Stimulated activated naive CD8-positive, alpha-beta T cell treated with anti-CD3 and anti-CD28 coated beads, Interleukin-15, amount 100 ng/mL, for 72 hours (primary cell): ENCODE results near the gene PTPRD.

ENCODE experiments used
- ATAC-seq: fragments of 150-1000 bp; cut with Tn5 transposase; 2 replicates; pipeline ENCODE4 v1.10.0; 2021; ENCODE audit warnings: mild to moderate bottlenecking, moderate library complexity
- DNase-seq, 2 donors: peaks; one replicate each; pipeline ENCODE4 v3.0.0; 2021 to 2022
- H3K27ac Mint-ChIP-seq, 2 donors: one replicate each; pipeline ENCODE4 v1.8.0; 2022; ENCODE audit warnings: mild to moderate bottlenecking in 2 of 2, mixed read lengths in 2 of 2, moderate library complexity in 2 of 2
- H3K27me3 Mint-ChIP-seq: one replicate; pipeline ENCODE4 v1.8.0; 2022; ENCODE audit warnings: mixed read lengths
- H3K4me1 Mint-ChIP-seq: one replicate; pipeline ENCODE4 v1.8.0; 2022; ENCODE audit warnings: mild to moderate bottlenecking, mixed read lengths
- H3K4me3 Mint-ChIP-seq, 2 donors: one replicate each; pipeline ENCODE4 v1.8.0; 2022; ENCODE audit warnings: mild to moderate bottlenecking in 2 of 2, mixed read lengths in 2 of 2, moderate library complexity in 1 of 2
- H3K9me3 Mint-ChIP-seq, 2 donors: one replicate each; pipeline ENCODE4 v1.8.0; 2022; ENCODE audit warnings: mixed read lengths in 2 of 2

PTPRD gene

DNA sequence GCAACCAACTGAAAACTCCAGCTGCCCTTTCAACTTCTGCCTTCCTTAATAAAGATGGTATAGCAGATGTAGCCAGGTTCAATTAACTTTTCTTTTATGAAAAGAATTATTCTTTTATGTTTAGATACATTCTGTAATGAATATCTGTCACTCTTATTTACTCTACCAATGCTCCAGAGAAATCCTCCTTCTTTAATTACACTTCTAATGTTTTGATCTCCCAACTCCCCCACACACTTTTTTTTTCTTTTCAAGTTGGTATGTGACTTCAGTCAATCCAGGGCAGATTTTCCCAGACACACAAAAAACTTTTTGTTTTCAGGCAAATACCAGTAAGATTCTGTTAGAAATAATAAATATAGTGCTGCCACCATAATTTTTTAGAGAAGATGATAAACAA is 1813.2 kb downstream of the PTPRD start:
- no peak overlapping the region for H3K4me3 Mint-ChIP-seq
- no peak overlapping the region for H3K27ac Mint-ChIP-seq
- ATAC-seq (no peak), DNase-seq (no peak)
- H3K27me3 Mint-ChIP-seq, result no peaks in the 10 kb centered on the region
- H3K9me3 Mint-ChIP-seq, result no peaks in the 10 kb centered on the region
- no peaks in the 10 kb centered on the region for H3K4me1 Mint-ChIP-seq

GRCh38 chr9:8799206-8799605 is 1813.6 kb downstream of the PTPRD start:
- H3K4me1 Mint-ChIP-seq, result no peaks in the 10 kb centered on the region
- H3K27me3 Mint-ChIP-seq, result no peaks in the 10 kb centered on the region

DNA sequence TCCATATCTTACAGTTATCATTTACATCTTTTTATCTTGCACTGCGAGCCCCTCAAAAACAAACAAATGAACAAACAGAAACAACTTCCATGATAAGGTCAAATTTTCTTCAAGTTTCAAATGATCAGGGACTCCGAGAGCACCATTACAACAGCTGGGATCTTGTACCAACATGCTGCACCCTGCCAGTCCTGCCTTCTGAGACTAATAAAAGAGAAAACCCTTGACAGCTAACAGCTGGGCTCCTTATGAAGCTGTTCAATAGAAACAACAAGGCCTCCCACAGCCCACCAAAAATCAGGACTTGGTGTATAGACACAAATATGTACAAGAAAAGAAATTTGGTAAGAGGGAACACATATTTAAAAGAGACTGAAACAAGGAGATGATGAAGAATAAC is 1828.0 kb downstream of the PTPRD start:
- no peak for ATAC-seq

More at GRCh38 chr9:8799206-8799605, 1813.6 kb downstream of the PTPRD start:
- Mint-ChIP-seq H3K27ac (no peak overlapping the region), H3K4me3 (no peak overlapping the region), H3K9me3 (no peaks in the 10 kb centered on the region)
- no peak for DNase-seq
- ATAC-seq, result no peak

DNA sequence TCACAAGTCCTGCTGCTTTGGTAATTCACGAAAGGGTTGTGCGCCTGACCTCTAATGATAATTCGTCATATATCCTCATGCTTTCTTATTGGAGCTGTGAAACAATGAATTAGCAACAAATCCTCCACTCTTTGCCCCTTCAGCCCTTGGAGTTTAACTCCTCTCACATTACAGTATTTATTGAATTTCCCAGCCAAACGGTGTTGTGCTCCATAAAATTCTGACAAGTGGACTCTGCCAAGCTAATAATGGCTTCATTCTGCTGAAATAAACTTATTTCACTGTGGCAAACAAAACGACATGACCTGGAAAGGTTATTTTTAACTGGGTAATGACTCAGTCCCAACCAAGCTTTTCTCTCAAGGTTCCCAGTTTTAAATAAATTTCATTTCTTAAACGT is 1828.9 kb downstream of the PTPRD start:
- no peak overlapping the region for H3K4me3 Mint-ChIP-seq
- no peaks in the 10 kb centered on the region for H3K4me1 Mint-ChIP-seq
- no peaks in the 10 kb centered on the region for H3K27me3 Mint-ChIP-seq
- ATAC-seq, result no peak
- no peaks in the 10 kb centered on the region for H3K9me3 Mint-ChIP-seq
- H3K27ac Mint-ChIP-seq, result no peak overlapping the region
- no peak for DNase-seq

More for the DNA sequence above, 1828.0 kb downstream of the PTPRD start:
- no peaks in the 10 kb centered on the region for H3K4me1 Mint-ChIP-seq
- no peak overlapping the region for H3K4me3 Mint-ChIP-seq
- H3K9me3 Mint-ChIP-seq, result no peaks in the 10 kb centered on the region
- no peaks in the 10 kb centered on the region for H3K27me3 Mint-ChIP-seq
- DNase-seq, result no peak
- no peak overlapping the region for H3K27ac Mint-ChIP-seq

DNA sequence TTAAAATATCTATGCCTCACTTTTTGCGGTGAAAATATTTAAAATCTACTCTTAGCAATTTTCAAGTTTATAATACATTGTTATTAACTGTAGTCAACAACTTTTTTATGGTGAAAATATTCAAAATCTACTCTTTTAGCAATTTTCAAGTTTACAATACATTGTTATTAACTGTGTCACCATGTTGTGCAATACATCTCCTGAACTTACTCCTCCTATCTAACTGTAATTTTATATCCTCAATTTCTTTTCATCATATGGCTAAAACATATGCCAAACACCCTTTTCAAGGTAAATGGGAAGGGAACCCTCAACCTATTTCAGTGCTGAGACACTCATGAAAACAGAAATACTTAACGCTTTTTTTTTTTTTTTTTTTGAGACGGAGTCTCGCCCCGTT is 1830.6 kb downstream of the PTPRD start:
- no peak for ATAC-seq
- H3K4me1 Mint-ChIP-seq, result no peaks in the 10 kb centered on the region
- no peak for DNase-seq
- H3K27me3 Mint-ChIP-seq, result no peaks in the 10 kb centered on the region
- no peak overlapping the region for H3K27ac Mint-ChIP-seq
- H3K9me3 Mint-ChIP-seq, result no peaks in the 10 kb centered on the region
- no peak overlapping the region for H3K4me3 Mint-ChIP-seq

GRCh38 chr9:8781458-8781857 is 1831.3 kb downstream of the PTPRD start:
- H3K4me3 Mint-ChIP-seq, result no peak overlapping the region
- no peaks in the 10 kb centered on the region for H3K27me3 Mint-ChIP-seq

DNA sequence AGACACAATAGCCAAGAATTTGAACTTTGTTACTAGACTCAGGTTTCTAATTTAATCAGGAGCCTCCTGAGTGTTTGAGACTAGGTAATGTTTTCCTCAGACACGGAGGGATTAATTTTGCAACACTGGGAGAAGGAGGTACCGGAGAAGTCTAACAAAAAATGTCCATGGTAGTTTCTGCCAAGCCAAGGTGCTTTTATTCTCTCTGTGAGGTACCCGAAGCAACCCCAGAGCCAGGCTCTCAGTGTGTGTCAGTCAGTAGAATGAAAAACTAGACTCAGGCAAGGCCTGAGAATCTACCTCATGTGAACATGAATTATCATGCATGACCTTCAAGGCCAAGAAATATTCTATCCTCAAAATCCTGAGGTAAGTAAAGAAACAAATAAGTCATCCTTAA is 1832.4 kb downstream of the PTPRD start:
- Mint-ChIP-seq H3K4me3 (no peak overlapping the region), H3K9me3 (no peaks in the 10 kb centered on the region), H3K27ac (no peak overlapping the region), H3K27me3 (no peaks in the 10 kb centered on the region), H3K4me1 (no peaks in the 10 kb centered on the region)
- DNase-seq (no peak), ATAC-seq (no peak)

More at GRCh38 chr9:8781458-8781857, 1831.3 kb downstream of the PTPRD start:
- ATAC-seq (no peak), DNase-seq (no peak)
- no peaks in the 10 kb centered on the region for H3K4me1 Mint-ChIP-seq
- no peaks in the 10 kb centered on the region for H3K9me3 Mint-ChIP-seq
- no peak overlapping the region for H3K27ac Mint-ChIP-seq

DNA sequence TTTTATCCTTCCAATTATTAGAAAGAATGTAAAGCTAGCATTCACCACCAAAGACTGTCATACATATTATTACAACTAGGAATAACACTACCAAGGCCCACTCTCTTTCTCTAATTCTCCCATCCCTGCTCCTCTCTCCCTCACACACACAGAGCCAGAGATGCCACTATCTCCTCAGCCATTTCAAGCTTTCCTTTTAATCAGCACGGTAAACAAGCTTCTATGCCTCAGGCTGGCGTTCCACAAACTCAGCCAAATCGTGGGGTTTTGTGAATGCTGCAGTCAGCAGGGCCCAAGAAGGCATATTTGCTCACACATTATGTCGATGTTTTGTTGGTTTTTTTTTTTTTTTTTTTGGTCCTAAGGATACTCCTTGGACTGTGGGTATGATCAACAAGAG is 1833.3 kb downstream of the PTPRD start:
- no peaks in the 10 kb centered on the region for H3K9me3 Mint-ChIP-seq
- H3K4me1 Mint-ChIP-seq, result no peaks in the 10 kb centered on the region
- no peaks in the 10 kb centered on the region for H3K27me3 Mint-ChIP-seq
- no peak overlapping the region for H3K27ac Mint-ChIP-seq
- ATAC-seq (no peak), DNase-seq (no peak)
- no peak overlapping the region for H3K4me3 Mint-ChIP-seq

- DNase-seq (no peak), ATAC-seq (no peak)
- Mint-ChIP-seq H3K9me3 (no peaks in the 10 kb centered on the region), H3K4me3 (no peak overlapping the region), H3K27me3 (no peaks in the 10 kb centered on the region), H3K4me1 (no peaks in the 10 kb centered on the region), H3K27ac (no peak overlapping the region)
Measured at GRCh38 chr9:8778356-8778755, 1834.4 kb downstream of the PTPRD start.

- no peak for DNase-seq
- no peak for ATAC-seq
- H3K27me3 Mint-ChIP-seq, result no peaks in the 10 kb centered on the region
- no peaks in the 10 kb centered on the region for H3K9me3 Mint-ChIP-seq
- H3K4me3 Mint-ChIP-seq, result no peak overlapping the region
- H3K4me1 Mint-ChIP-seq, result no peaks in the 10 kb centered on the region
- peak overlapping the region in 1 of 2 donors; percentile 37 for H3K27ac Mint-ChIP-seq
Measured at GRCh38 chr9:8772302-8772701, 1840.5 kb downstream of the PTPRD start.

GRCh38 chr9:8769153-8769552 is 1843.6 kb downstream of the PTPRD start:
- H3K27ac Mint-ChIP-seq, result no peak overlapping the region
- no peaks in the 10 kb centered on the region for H3K9me3 Mint-ChIP-seq
- no peaks in the 10 kb centered on the region for H3K4me1 Mint-ChIP-seq
- no peak for DNase-seq
- no peak for ATAC-seq
- no peaks in the 10 kb centered on the region for H3K27me3 Mint-ChIP-seq
- no peak overlapping the region for H3K4me3 Mint-ChIP-seq

DNA sequence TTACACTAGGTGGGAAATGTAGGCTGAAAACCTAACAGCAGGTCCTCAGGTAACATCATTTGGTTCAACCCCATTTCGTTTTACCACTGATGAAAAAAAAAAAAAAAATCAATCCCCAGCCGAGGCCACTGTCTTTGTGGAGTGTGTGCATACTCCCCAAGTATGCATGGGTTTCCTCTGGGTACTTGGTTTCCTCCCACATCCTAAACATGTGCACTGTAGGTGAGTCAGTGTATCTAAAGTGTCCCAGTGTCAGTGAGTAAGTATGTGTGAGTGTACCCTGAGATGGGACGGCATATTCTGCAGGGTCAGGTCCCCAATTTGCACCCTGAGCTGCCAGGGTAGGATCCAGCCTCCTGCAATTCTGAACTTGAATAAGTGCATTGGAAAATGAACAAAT is 1846.7 kb downstream of the PTPRD start:
- ATAC-seq, result no peak
- H3K27me3 Mint-ChIP-seq, result no peaks in the 10 kb centered on the region
- no peak overlapping the region for H3K4me3 Mint-ChIP-seq

DNA sequence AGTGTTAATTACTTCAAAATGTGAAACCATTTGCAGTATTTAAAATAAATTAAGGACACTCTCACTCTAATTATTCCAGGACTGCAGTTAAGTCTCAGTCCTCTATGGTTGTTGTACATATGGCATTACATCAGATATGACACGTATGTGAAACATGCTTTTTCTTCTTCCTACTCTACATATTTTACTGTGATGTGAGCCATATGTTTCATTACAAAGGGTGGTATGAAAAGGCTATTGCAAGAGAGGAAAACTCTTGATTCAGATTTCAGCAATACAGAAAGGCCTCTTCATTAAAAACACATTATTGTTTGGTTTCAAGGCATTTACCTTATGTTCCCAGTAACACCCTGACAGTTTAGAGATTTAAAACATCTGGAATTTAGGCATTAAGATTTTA is 1848.8 kb downstream of the PTPRD start:
- no peaks in the 10 kb centered on the region for H3K4me1 Mint-ChIP-seq
- no peak overlapping the region for H3K27ac Mint-ChIP-seq
- DNase-seq (no peak), ATAC-seq (no peak)
- no peaks in the 10 kb centered on the region for H3K27me3 Mint-ChIP-seq
- no peak overlapping the region for H3K4me3 Mint-ChIP-seq
- no peaks in the 10 kb centered on the region for H3K9me3 Mint-ChIP-seq

More for the DNA sequence above, 1846.7 kb downstream of the PTPRD start:
- Mint-ChIP-seq H3K9me3 (no peaks in the 10 kb centered on the region), H3K27ac (no peak overlapping the region), H3K4me1 (no peaks in the 10 kb centered on the region)
- DNase-seq, result no peak

- DNase-seq, result no peak
- no peak overlapping the region for H3K4me3 Mint-ChIP-seq
- no peak overlapping the region for H3K27ac Mint-ChIP-seq
- H3K9me3 Mint-ChIP-seq, result no peaks in the 10 kb centered on the region
- no peaks in the 10 kb centered on the region for H3K27me3 Mint-ChIP-seq
- ATAC-seq, result no peak
- no peaks in the 10 kb centered on the region for H3K4me1 Mint-ChIP-seq
Measured at GRCh38 chr9:8762479-8763085, 1850.2 kb downstream of the PTPRD start.

- H3K9me3 Mint-ChIP-seq, result no peaks in the 10 kb centered on the region
- H3K27ac Mint-ChIP-seq, result no peak overlapping the region
- H3K4me1 Mint-ChIP-seq, result no peaks in the 10 kb centered on the region
- H3K4me3 Mint-ChIP-seq, result no peak overlapping the region
- ATAC-seq (no peak), DNase-seq (no peak)
- H3K27me3 Mint-ChIP-seq, result no peaks in the 10 kb centered on the region
Measured at GRCh38 chr9:8760000-8760767, 1852.6 kb downstream of the PTPRD start.

DNA sequence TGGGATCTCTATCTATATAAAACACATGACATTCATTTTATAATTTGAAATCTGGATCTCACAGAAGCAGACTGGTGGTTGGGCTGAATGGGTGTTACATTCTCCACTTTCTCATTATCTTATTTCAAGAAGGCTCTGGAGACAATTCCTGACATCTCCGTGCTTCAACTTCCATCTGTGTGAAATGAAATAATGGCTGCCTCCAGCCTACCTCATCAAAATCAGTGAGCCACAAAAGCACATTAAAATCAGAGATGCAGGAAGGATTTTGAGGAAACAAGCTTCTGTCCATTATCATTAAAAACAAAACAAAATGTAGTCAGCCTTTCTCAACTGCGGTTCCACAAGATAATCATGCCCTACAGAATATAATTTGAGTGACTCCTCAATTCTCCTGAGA is 1854.9 kb downstream of the PTPRD start:
- Mint-ChIP-seq H3K9me3 (no peaks in the 10 kb centered on the region), H3K27ac (no peak overlapping the region), H3K4me3 (no peak overlapping the region), H3K27me3 (no peaks in the 10 kb centered on the region), H3K4me1 (no peaks in the 10 kb centered on the region)
- DNase-seq (no peak), ATAC-seq (no peak)

GRCh38 chr9:8754751-8755150 is 1858.1 kb downstream of the PTPRD start:
- DNase-seq (no peak), ATAC-seq (no peak)
- no peak overlapping the region for H3K27ac Mint-ChIP-seq
- no peaks in the 10 kb centered on the region for H3K9me3 Mint-ChIP-seq
- no peaks in the 10 kb centered on the region for H3K27me3 Mint-ChIP-seq
- H3K4me3 Mint-ChIP-seq, result no peak overlapping the region
- H3K4me1 Mint-ChIP-seq, result no peaks in the 10 kb centered on the region
